Measurements from ENCODE around the gene DLGAP1.
"Not testable (repeated sequence)": the region's sequence is repeated elsewhere in the genome, so short reads cannot be mapped to it uniquely, and the experiment has no call there.

The DLGAP1 gene

GRCh38 chr18:3612315-3612714 lies 842.8 kb downstream of the DLGAP1 start:
- Histone ChIP-seq H3K27ac (ENCODE audit: low read length) (no peak overlapping the region), H3K9ac (ENCODE audit: low read length in 2 of 2) (no peak overlapping the region), H3K4me3 (ENCODE audit: low read length in 2 of 2) (no peak overlapping the region), H3K9me3 (ENCODE audit: control insufficient read depth in 2 of 2, low read length in 2 of 2) (no peaks in the 10 kb centered on the region), H3K4me1 (ENCODE audit: control insufficient read depth, insufficient read depth, low read length) (no peaks in the 10 kb centered on the region), H3K36me3 (ENCODE audit: control insufficient read depth in 2 of 2, insufficient read depth in 2 of 2, low read length in 2 of 2) (no peaks in the 10 kb centered on the region), H3K27me3 (ENCODE audit: control insufficient read depth in 1 of 2, insufficient read depth in 2 of 2, low read length in 2 of 2) (no peaks in the 10 kb centered on the region)

- Histone ChIP-seq H3K27ac (ENCODE audit: low read length) (no peak overlapping the region), H3K4me3 (ENCODE audit: low read length in 2 of 2) (no peak overlapping the region), H3K36me3 (ENCODE audit: control insufficient read depth in 2 of 2, insufficient read depth in 2 of 2, low read length in 2 of 2) (no peaks in the 10 kb centered on the region)
Measured at GRCh38 chr18:3611313-3612090, 843.6 kb downstream of the DLGAP1 start.

GRCh38 chr18:3610813-3611212 lies 844.3 kb downstream of the DLGAP1 start:
- Histone ChIP-seq H3K27me3 (ENCODE audit: control insufficient read depth in 1 of 2, insufficient read depth in 2 of 2, low read length in 2 of 2) (no peaks in the 10 kb centered on the region), H3K9ac (ENCODE audit: low read length in 2 of 2) (no peak overlapping the region), H3K9me3 (ENCODE audit: control insufficient read depth in 2 of 2, low read length in 2 of 2) (no peaks in the 10 kb centered on the region), H3K36me3 (ENCODE audit: control insufficient read depth in 2 of 2, insufficient read depth in 2 of 2, low read length in 2 of 2) (no peaks in the 10 kb centered on the region), H3K4me1 (ENCODE audit: control insufficient read depth, insufficient read depth, low read length) (peaks cover 3% of the 10 kb centered on the region), H3K27ac (ENCODE audit: low read length) (no peak overlapping the region), H3K4me3 (ENCODE audit: low read length in 2 of 2) (no peak overlapping the region)

More at GRCh38 chr18:3611313-3612090, 843.6 kb downstream of the DLGAP1 start:
- Histone ChIP-seq H3K27me3 (ENCODE audit: control insufficient read depth in 1 of 2, insufficient read depth in 2 of 2, low read length in 2 of 2) (no peaks in the 10 kb centered on the region), H3K4me1 (ENCODE audit: control insufficient read depth, insufficient read depth, low read length) (no peaks in the 10 kb centered on the region), H3K9ac (ENCODE audit: low read length in 2 of 2) (no peak overlapping the region), H3K9me3 (ENCODE audit: control insufficient read depth in 2 of 2, low read length in 2 of 2) (no peaks in the 10 kb centered on the region)

- Histone ChIP-seq H3K4me3 (ENCODE audit: low read length in 2 of 2) (no peak overlapping the region), H3K27me3 (ENCODE audit: control insufficient read depth in 1 of 2, insufficient read depth in 2 of 2, low read length in 2 of 2) (no peaks in the 10 kb centered on the region), H3K9me3 (ENCODE audit: control insufficient read depth in 2 of 2, low read length in 2 of 2) (no peaks in the 10 kb centered on the region), H3K4me1 (ENCODE audit: control insufficient read depth, insufficient read depth, low read length) (peaks cover 3% of the 10 kb centered on the region), H3K9ac (ENCODE audit: low read length in 2 of 2) (no peak overlapping the region), H3K36me3 (ENCODE audit: control insufficient read depth in 2 of 2, insufficient read depth in 2 of 2, low read length in 2 of 2) (no peaks in the 10 kb centered on the region), H3K27ac (ENCODE audit: low read length) (no peak overlapping the region)
Measured at GRCh38 chr18:3610188-3610708, 844.9 kb downstream of the DLGAP1 start.

DNA sequence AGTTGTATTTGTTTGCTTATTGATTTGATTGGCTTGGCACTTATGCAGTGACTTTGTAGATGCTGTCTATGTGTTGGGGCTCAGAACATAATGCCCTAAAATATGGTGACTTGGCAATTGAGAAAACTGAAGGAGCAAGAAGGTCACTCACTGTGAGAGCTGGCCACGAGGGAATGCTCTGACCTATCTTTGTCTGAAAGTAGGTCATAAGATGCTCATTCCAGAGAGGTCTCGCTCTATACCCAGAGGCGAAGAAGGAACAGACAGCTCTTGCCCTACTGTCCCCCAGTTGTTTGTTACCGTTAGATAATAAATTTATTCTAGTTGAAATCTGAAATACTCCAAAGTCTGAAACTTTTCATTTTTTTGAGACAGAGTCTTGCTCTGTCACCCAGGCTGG lies 846.6 kb downstream of the DLGAP1 start:
- H3K4me3 ChIP-seq (ENCODE audit: low read length in 2 of 2) = no peak overlapping the region
- H3K27me3 ChIP-seq (ENCODE audit: control insufficient read depth in 1 of 2, insufficient read depth in 2 of 2, low read length in 2 of 2) = no peaks in the 10 kb centered on the region
- H3K36me3 ChIP-seq (ENCODE audit: control insufficient read depth in 2 of 2, insufficient read depth in 2 of 2, low read length in 2 of 2) = no peaks in the 10 kb centered on the region
- no peak overlapping the region for H3K27ac ChIP-seq (ENCODE audit: low read length)
- no peak overlapping the region for H3K9ac ChIP-seq (ENCODE audit: low read length in 2 of 2)
- no peaks in the 10 kb centered on the region for H3K9me3 ChIP-seq (ENCODE audit: control insufficient read depth in 2 of 2, low read length in 2 of 2)
- peaks cover 3% of the 10 kb centered on the region for H3K4me1 ChIP-seq (ENCODE audit: control insufficient read depth, insufficient read depth, low read length)

GRCh38 chr18:3608099-3608453 lies 847.0 kb downstream of the DLGAP1 start:
- not testable (repeated sequence) for H3K4me1 ChIP-seq (ENCODE audit: control insufficient read depth, insufficient read depth, low read length); H3K4me3 ChIP-seq (ENCODE audit: low read length in 2 of 2); H3K36me3 ChIP-seq (ENCODE audit: control insufficient read depth in 2 of 2, insufficient read depth in 2 of 2, low read length in 2 of 2); H3K9ac ChIP-seq (ENCODE audit: low read length in 2 of 2); H3K9me3 ChIP-seq (ENCODE audit: control insufficient read depth in 2 of 2, low read length in 2 of 2); H3K27ac ChIP-seq (ENCODE audit: low read length); H3K27me3 ChIP-seq (ENCODE audit: control insufficient read depth in 1 of 2, insufficient read depth in 2 of 2, low read length in 2 of 2)

- Histone ChIP-seq H3K9ac (ENCODE audit: low read length in 2 of 2) (no peak overlapping the region), H3K9me3 (ENCODE audit: control insufficient read depth in 2 of 2, low read length in 2 of 2) (no peaks in the 10 kb centered on the region), H3K27ac (ENCODE audit: low read length) (no peak overlapping the region), H3K4me1 (ENCODE audit: control insufficient read depth, insufficient read depth, low read length) (peaks cover 8% of the 10 kb centered on the region), H3K36me3 (ENCODE audit: control insufficient read depth in 2 of 2, insufficient read depth in 2 of 2, low read length in 2 of 2) (no peaks in the 10 kb centered on the region), H3K27me3 (ENCODE audit: control insufficient read depth in 1 of 2, insufficient read depth in 2 of 2, low read length in 2 of 2) (no peaks in the 10 kb centered on the region), H3K4me3 (ENCODE audit: low read length in 2 of 2) (no peak overlapping the region)
Measured at GRCh38 chr18:3607309-3608098, 847.6 kb downstream of the DLGAP1 start.

GRCh38 chr18:3606863-3607262 lies 848.2 kb downstream of the DLGAP1 start:
- H3K9ac ChIP-seq (ENCODE audit: low read length in 2 of 2); H3K4me3 ChIP-seq (ENCODE audit: low read length in 2 of 2); H3K9me3 ChIP-seq (ENCODE audit: control insufficient read depth in 2 of 2, low read length in 2 of 2); H3K36me3 ChIP-seq (ENCODE audit: control insufficient read depth in 2 of 2, insufficient read depth in 2 of 2, low read length in 2 of 2); H3K4me1 ChIP-seq (ENCODE audit: control insufficient read depth, insufficient read depth, low read length); H3K27me3 ChIP-seq (ENCODE audit: control insufficient read depth in 1 of 2, insufficient read depth in 2 of 2, low read length in 2 of 2); H3K27ac ChIP-seq (ENCODE audit: low read length): not testable (repeated sequence)

DNA sequence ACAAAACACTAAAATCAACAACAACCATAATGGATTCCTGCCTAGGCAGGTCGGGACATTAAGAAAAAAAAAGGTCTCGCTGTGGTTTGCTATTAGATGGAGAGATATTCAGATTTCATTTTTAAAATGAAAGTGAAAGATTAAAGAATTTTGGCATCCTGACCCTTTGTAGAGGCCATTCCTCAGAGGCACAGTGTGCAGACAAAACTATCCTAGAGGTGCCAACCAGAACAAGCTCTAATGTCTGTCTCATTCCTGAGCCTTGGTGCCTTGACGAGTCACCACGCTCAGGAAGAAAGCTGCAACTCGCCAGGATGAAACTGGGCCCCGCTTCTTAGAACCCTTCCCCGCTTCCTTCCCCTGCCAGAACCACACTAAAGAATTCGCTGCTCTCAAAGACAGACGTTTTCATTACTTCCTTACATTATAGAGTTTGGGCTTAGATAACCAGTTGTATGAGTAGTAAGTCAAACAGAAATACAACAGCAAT lies 849.1 kb downstream of the DLGAP1 start:
- Histone ChIP-seq H3K36me3 (ENCODE audit: control insufficient read depth in 2 of 2, insufficient read depth in 2 of 2, low read length in 2 of 2) (no peaks in the 10 kb centered on the region), H3K27ac (ENCODE audit: low read length) (peak overlapping the region; percentile 12), H3K9me3 (ENCODE audit: control insufficient read depth in 2 of 2, low read length in 2 of 2) (no peaks in the 10 kb centered on the region), H3K4me3 (ENCODE audit: low read length in 2 of 2) (peak overlapping the region; percentile 15 to 49), H3K27me3 (ENCODE audit: control insufficient read depth in 1 of 2, insufficient read depth in 2 of 2, low read length in 2 of 2) (no peaks in the 10 kb centered on the region), H3K9ac (ENCODE audit: low read length in 2 of 2) (peak overlapping the region; percentile 31 to 69), H3K4me1 (ENCODE audit: control insufficient read depth, insufficient read depth, low read length) (peaks cover 8% of the 10 kb centered on the region)

GRCh38 chr18:3605486-3605952 lies 849.6 kb downstream of the DLGAP1 start:
- H3K9ac ChIP-seq (ENCODE audit: low read length in 2 of 2) = peak overlapping the region in 1 of 2 donors; percentile 69
- H3K27ac ChIP-seq (ENCODE audit: low read length) = peak overlapping the region; percentile 73

More at GRCh38 chr18:3605486-3605952, 849.6 kb downstream of the DLGAP1 start:
- Histone ChIP-seq H3K36me3 (ENCODE audit: control insufficient read depth in 2 of 2, insufficient read depth in 2 of 2, low read length in 2 of 2) (no peaks in the 10 kb centered on the region), H3K9me3 (ENCODE audit: control insufficient read depth in 2 of 2, low read length in 2 of 2) (no peaks in the 10 kb centered on the region), H3K27me3 (ENCODE audit: control insufficient read depth in 1 of 2, insufficient read depth in 2 of 2, low read length in 2 of 2) (no peaks in the 10 kb centered on the region), H3K4me3 (ENCODE audit: low read length in 2 of 2) (peak overlapping the region; percentile 65 to 81), H3K4me1 (ENCODE audit: control insufficient read depth, insufficient read depth, low read length) (peaks cover 8% of the 10 kb centered on the region)

Data from stomach smooth muscle (tissue), 2 donors.